Esophagus muscularis mucosa (tissue), 4 donors: Measurements from ENCODE around the gene JCHAIN. TPM values are rescaled to one million over a fixed set of nuclear protein-coding genes. Genes with fewer than 3 reads are reported as not detected.

Experiments
- DNase-seq: peaks from one replicate; pipeline ENCODE4 v3.0.0-alpha.2; 2017; ENCODE audit errors: extremely low spot score
- H3K27ac ChIP-seq, 4 donors: fragments of 200-600 bp; sonication (generic); replicated peaks in 1 of 4; 1 replicate in 3 of 4; 2 replicates in 1 of 4; pipeline ENCODE4 v1.5.1; 2016 to 2019; ENCODE audit warnings: mild to moderate bottlenecking in 1 of 4
- H3K27me3 ChIP-seq, 4 donors: fragments of 200-600 bp; sonication (generic); one replicate each; pipeline versions ENCODE4 v1.5.1 to v1.6.0; 2016 to 2019
- H3K36me3 ChIP-seq, 4 donors: fragments of 200-600 bp; sonication (generic); one replicate each; pipeline ENCODE4 v1.5.1; 2016 to 2019
- H3K4me1 ChIP-seq, 4 donors: fragments of 200-600 bp; sonication (generic); one replicate each; pipeline ENCODE4 v1.5.1; 2016 to 2019
- H3K4me3 ChIP-seq, 4 donors: fragments of 200-600 bp; sonication (generic); 1 replicate in 2 of 4; 2 replicates in 2 of 4; pipeline ENCODE4 v1.5.1; 2016 to 2019; ENCODE audit warnings: mild to moderate bottlenecking in 4 of 4, moderate library complexity in 1 of 4
- H3K9me3 ChIP-seq, 4 donors: fragments of 200-600 bp; sonication (generic); 1 replicate in 3 of 4; 2 replicates in 1 of 4; pipeline ENCODE4 v1.5.1; 2016 to 2019
- EP300 ChIP-seq: sonication (generic); formaldehyde crosslinking; IDR thresholded peaks from one replicate; pipeline ENCODE4 v1.6.1; 2017; ENCODE audit warnings: antibody characterized with exemption
- POLR2A ChIP-seq: fragments of 450-650 bp; IDR thresholded peaks from one replicate; pipeline ENCODE4 v1.6.1; 2017; ENCODE audit warnings: antibody characterized with exemption, moderate library complexity, mild to moderate bottlenecking, low read depth
- POLR2AphosphoS5 ChIP-seq, 2 donors: sonication (generic); formaldehyde crosslinking; IDR thresholded peaks; one replicate each; pipeline ENCODE4 v1.6.1; 2017; ENCODE audit warnings: antibody characterized with exemption in 2 of 2
- WGBS: methylation state at CpG from one replicate; pipeline ENCODE4 v1.1.5; 2018; 5-methylcytosine and 5-hydroxymethylcytosine counted together
- intact Hi-C: fragments of 100-400 bp; cut with DNase I; formaldehyde crosslinking; loops from one replicate; pipeline ENCODE4 v1.15.1; 2023
- total RNA-seq, 4 donors: library from RNA; depleted of rRNA; stranded (reverse); fragments of >200 nt; gene quantifications; one replicate each; pipeline versions ENCODE4 v1.1.0 to v1.2.1, GENCODE V29; 2016
- TF ChIP-seq, protein P1 (sequence below), 3 experiments: fragments of 200-600 bp in 2 of 3; fragments of 450-650 bp in 1 of 3; sonication (generic) in 2 of 3; IDR thresholded peaks; one replicate each; pipeline ENCODE4 v1.5.1; 2017 to 2019; ENCODE audit warnings: antibody characterized with exemption in 3 of 3, mild to moderate bottlenecking in 2 of 3, moderate library complexity in 1 of 3

The JCHAIN gene
- total RNA-seq = 10 to 100 TPM in 1 of 4 donors, 1 to 10 TPM in 3; 2.1 to 18.6 (median 3.9) TPM

DNA sequence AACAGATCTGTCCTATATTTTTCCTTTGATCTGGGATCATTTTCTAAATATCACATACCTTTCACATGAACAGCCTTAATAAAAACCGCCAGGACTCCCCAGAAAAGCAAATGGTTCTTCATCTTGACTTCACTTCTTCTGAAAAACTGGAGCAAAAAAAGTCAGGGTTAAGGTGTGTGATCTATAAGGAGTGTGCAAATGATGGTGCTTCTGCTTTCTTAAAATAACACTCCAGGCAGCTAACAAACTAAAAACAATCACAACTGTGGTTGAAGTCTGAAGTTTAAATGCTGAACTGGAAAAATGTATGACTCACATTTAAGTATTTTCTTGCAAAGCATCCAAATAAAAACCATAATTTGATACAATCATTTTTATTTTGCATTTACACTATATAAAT, at the start of gene JCHAIN:
Gene JCHAIN, minus strand, starts transcription at position 140 of the 400 bp plus-strand sequence. Its CDS starts 18 bp downstream, at position 122.
- H3K27ac ChIP-seq = no peak within 1 kb of the TSS
- H3K36me3 ChIP-seq = no peaks in the 10 kb centered on the region
- no peaks in the 10 kb centered on the region for H3K9me3 ChIP-seq
- WGBS = 71% methylated on average over 1 of the region's 1 CpG
- peaks cover 0 to 3% (median 0%) of the 10 kb centered on the region in 4 donors for H3K27me3 ChIP-seq
- DNase-seq = no peak
- TF ChIP-seq, protein P1, sequence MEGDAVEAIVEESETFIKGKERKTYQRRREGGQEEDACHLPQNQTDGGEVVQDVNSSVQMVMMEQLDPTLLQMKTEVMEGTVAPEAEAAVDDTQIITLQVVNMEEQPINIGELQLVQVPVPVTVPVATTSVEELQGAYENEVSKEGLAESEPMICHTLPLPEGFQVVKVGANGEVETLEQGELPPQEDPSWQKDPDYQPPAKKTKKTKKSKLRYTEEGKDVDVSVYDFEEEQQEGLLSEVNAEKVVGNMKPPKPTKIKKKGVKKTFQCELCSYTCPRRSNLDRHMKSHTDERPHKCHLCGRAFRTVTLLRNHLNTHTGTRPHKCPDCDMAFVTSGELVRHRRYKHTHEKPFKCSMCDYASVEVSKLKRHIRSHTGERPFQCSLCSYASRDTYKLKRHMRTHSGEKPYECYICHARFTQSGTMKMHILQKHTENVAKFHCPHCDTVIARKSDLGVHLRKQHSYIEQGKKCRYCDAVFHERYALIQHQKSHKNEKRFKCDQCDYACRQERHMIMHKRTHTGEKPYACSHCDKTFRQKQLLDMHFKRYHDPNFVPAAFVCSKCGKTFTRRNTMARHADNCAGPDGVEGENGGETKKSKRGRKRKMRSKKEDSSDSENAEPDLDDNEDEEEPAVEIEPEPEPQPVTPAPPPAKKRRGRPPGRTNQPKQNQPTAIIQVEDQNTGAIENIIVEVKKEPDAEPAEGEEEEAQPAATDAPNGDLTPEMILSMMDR (IDR thresholded peaks at IDR 0.05) = no peak
- TF ChIP-seq EP300 (no peak), POLR2A (no peak), POLR2AphosphoS5 (IDR thresholded peaks at IDR 0.05) (no peak)
- H3K4me1 ChIP-seq = no peaks in the 10 kb centered on the region
- H3K4me3 ChIP-seq = no peak within 1 kb of the TSS
- intact Hi-C loops = no loop called here

DNA sequence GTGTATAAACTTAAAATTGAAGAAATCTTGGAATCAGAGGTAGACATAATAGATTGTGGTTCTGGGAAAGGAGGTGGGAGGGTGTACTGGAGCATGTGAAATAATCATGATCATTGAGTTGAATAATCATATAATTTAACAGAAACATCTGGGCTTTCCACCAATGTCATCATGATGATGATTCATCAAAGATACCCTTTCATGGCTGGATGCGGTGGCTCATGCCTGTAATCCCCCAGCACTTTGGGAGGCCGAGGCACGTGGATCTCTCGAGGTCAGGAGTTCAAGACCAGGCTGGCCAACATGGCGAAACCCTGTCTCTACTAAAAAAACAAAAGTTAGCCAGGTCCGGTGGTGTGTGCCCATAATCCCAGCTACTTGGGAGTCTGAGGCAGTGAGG, 48.8 kb upstream of the JCHAIN start:
- WGBS = 84% methylated on average over 6 of the region's 6 CpGs
- Histone ChIP-seq H3K4me1 (peaks cover 9 to 19% (median 13%) of the 10 kb centered on the region in 4 donors), H3K4me3 (no peak overlapping the region), H3K9me3 (no peaks in the 10 kb centered on the region), H3K27me3 (no peaks in the 10 kb centered on the region), H3K27ac (no peak overlapping the region), H3K36me3 (no peaks in the 10 kb centered on the region)
- TF ChIP-seq EP300 (no peak), POLR2AphosphoS5 (IDR thresholded peaks at IDR 0.05) (no peak), POLR2A (no peak)
- TF ChIP-seq, protein P1 (IDR thresholded peaks at IDR 0.05) = no peak
- intact Hi-C loops = no loop called here
- no peak for DNase-seq

DNA sequence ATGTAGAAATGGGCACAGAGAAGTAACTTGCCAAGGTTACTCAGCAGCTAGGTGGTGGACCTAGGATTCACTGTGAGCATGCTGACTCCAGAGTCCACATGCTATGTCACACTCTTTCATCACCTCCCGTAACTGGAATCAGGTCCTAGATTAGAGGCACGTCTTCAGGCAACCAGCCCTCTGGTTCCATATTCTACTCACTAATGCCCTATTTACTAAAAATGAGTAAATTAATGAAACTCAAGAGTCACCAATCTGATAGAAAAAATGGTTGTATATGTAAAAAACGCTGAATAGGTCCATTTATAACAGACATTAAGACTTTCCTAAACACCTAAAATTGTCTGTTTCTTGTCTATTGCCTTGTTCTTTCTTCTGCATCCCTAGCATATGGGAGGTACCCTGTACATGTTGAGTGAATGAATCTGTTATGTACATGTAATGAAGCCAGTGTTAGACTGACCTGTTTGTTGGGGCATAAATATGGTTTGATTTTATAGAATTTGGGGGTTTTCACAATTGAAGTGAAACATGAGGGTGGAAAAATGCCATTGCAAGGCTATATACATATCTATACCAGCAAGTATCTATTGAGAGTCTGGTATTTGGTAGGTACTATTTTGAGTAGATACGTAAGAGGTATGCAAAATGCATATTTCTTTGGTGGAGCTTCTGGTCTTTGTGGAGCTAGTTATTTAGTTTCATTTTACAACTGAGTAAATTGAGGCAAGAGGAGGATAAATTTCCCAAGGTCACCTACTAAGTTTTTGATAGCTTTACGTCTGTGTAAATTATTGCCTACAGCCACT, 48.0 kb upstream of the JCHAIN start:
- WGBS = 82% methylated on average over 5 of the region's 5 CpGs
- Histone ChIP-seq H3K4me3 (no peak overlapping the region), H3K4me1 (peaks cover 9 to 19% (median 13%) of the 10 kb centered on the region in 4 donors), H3K27ac (no peak overlapping the region), H3K9me3 (no peaks in the 10 kb centered on the region), H3K27me3 (no peaks in the 10 kb centered on the region), H3K36me3 (no peaks in the 10 kb centered on the region)
- DNase-seq = no peak
- intact Hi-C loops = no loop called here
- TF ChIP-seq, protein P1 (IDR thresholded peaks at IDR 0.05) = no peak
- TF ChIP-seq EP300 (no peak), POLR2AphosphoS5 (IDR thresholded peaks at IDR 0.05) (no peak), POLR2A (no peak)

DNA sequence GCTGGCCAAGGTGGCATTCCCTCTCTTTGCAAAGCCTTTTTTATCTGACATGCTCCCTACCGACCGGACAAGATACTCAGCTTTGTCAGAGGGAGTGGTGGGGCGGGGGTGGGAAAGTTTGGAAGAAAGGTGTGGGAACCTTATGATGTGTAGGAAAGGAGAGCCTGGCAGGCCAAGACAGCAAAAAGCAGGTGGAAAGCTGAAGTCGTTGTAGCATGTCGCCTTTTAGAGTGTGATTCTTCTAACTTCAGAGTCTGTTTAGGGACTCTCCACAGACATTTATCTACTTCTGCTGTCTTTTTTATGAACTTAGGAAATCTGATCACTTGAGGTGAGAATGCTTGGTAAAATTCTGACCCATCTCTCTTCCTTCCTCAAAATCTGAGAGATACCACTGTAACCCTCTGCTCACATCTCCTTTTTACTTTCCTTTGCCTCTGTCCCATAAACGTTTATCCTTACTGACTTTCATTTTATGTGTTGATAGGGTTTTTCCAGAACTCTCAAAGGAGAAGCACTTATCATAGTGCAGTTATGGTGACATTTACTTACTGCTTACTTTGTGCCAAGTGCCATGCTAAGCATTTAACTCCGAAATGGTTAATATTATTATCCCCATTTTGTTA, 47.3 kb upstream of the JCHAIN start:
- no peaks in the 10 kb centered on the region for H3K27me3 ChIP-seq
- H3K27ac ChIP-seq = no peak overlapping the region
- H3K4me1 ChIP-seq = peaks cover 9 to 19% (median 13%) of the 10 kb centered on the region in 4 donors
- TF ChIP-seq POLR2A = no peak
- TF ChIP-seq EP300 = no peak
- TF ChIP-seq, protein P1 (IDR thresholded peaks at IDR 0.05) = no peak
- no peak for TF ChIP-seq POLR2AphosphoS5 (IDR thresholded peaks at IDR 0.05)
- intact Hi-C loops = no loop called here
- WGBS = 78% methylated on average over 7 of the region's 7 CpGs
- H3K4me3 ChIP-seq = no peak overlapping the region
- no peaks in the 10 kb centered on the region for H3K9me3 ChIP-seq
- no peaks in the 10 kb centered on the region for H3K36me3 ChIP-seq
- no peak for DNase-seq
